IPS-20b (cell line): ENCODE data around the gene ZNF333.

Experiments
- H3K27ac ChIP-seq: one replicate; pipeline ENCODE4 v1.5.1; 2013; ENCODE audit warnings: low read length
- H3K27me3 ChIP-seq: 2 replicates; pipeline ENCODE4 v1.6.1; 2013; ENCODE audit warnings: mild to moderate bottlenecking, low read length, inconsistent platforms; ENCODE audit not compliant: insufficient read depth
- H3K36me3 ChIP-seq: 2 replicates; pipeline ENCODE4 v1.6.1; 2013; ENCODE audit warnings: low read depth, mild to moderate bottlenecking, inconsistent platforms, low read length, moderate library complexity; ENCODE audit not compliant: insufficient read depth
- H3K4me1 ChIP-seq: 2 replicates; pipeline ENCODE4 v1.6.1; 2013; ENCODE audit warnings: mild to moderate bottlenecking, control low read depth, inconsistent platforms, low read length, moderate library complexity; ENCODE audit not compliant: insufficient read depth
- H3K4me3 ChIP-seq: 2 replicates; pipeline ENCODE4 v1.5.1; 2013; ENCODE audit warnings: mild to moderate bottlenecking, low read length, inconsistent platforms
- H3K9ac ChIP-seq: 2 replicates; pipeline ENCODE4 v1.6.1; 2013; ENCODE audit warnings: low read depth, mild to moderate bottlenecking, inconsistent platforms, low read length, moderate library complexity
- H3K9me3 ChIP-seq: 2 replicates; pipeline ENCODE4 v1.6.1; 2013; ENCODE audit warnings: mild to moderate bottlenecking, low read depth, low read length, inconsistent platforms; ENCODE audit not compliant: insufficient read depth

ZNF333 gene

GRCh38 chr19:14689598-14690503 lies at the start of gene ZNF333:
Gene ZNF333 (plus strand): TSS chr19:14690048. CDS start chr19:14693492, 3,444 bp downstream.
- Histone ChIP-seq H3K4me3 (peak within 1 kb of the TSS; percentile 97), H3K27ac (no peak within 1 kb of the TSS), H3K9ac (peak within 1 kb of the TSS; percentile 83; the same call in 1 of the 2 replicates), H3K9me3 (no peaks in the 10 kb centered on the region), H3K36me3 (no peaks in the 10 kb centered on the region), H3K4me1 (no peaks in the 10 kb centered on the region; the same call in 1 of the 2 replicates), H3K27me3 (no peaks in the 10 kb centered on the region)

GRCh38 chr19:14648506-14648905 lies 41.3 kb upstream of the ZNF333 start:
- H3K36me3 ChIP-seq: no peaks in the 10 kb centered on the region
- no peaks in the 10 kb centered on the region for H3K27me3 ChIP-seq
- H3K4me1 ChIP-seq: no peaks in the 10 kb centered on the region

GRCh38 chr19:14649020-14649419 lies 40.8 kb upstream of the ZNF333 start:
- no peaks in the 10 kb centered on the region for H3K4me1 ChIP-seq
- peaks cover 3% of the 10 kb centered on the region; the same call in 1 of the 2 replicates for H3K9me3 ChIP-seq
- H3K36me3 ChIP-seq: no peaks in the 10 kb centered on the region
- no peak overlapping the region for H3K4me3 ChIP-seq
- no peak overlapping the region for H3K27ac ChIP-seq
- H3K27me3 ChIP-seq: no peaks in the 10 kb centered on the region
- no peak overlapping the region for H3K9ac ChIP-seq

More at GRCh38 chr19:14648506-14648905, 41.3 kb upstream of the ZNF333 start:
- no peak overlapping the region for H3K27ac ChIP-seq
- peaks cover 5% of the 10 kb centered on the region for H3K9me3 ChIP-seq
- H3K9ac ChIP-seq: no peak overlapping the region
- no peak overlapping the region for H3K4me3 ChIP-seq

- Histone ChIP-seq H3K27me3 (no peaks in the 10 kb centered on the region), H3K9ac (no peak overlapping the region), H3K4me1 (no peaks in the 10 kb centered on the region), H3K36me3 (no peaks in the 10 kb centered on the region), H3K27ac (no peak overlapping the region), H3K4me3 (no peak overlapping the region), H3K9me3 (peaks cover 3% of the 10 kb centered on the region; the same call in 1 of the 2 replicates)
Observed at GRCh38 chr19:14650161-14650560, 39.7 kb upstream of the ZNF333 start.

GRCh38 chr19:14654786-14655560 lies 34.9 kb upstream of the ZNF333 start:
- H3K36me3 ChIP-seq: no peaks in the 10 kb centered on the region
- no peak overlapping the region for H3K4me3 ChIP-seq
- no peak overlapping the region for H3K27ac ChIP-seq
- no peak overlapping the region for H3K9ac ChIP-seq
- no peaks in the 10 kb centered on the region for H3K4me1 ChIP-seq
- no peaks in the 10 kb centered on the region for H3K9me3 ChIP-seq
- H3K27me3 ChIP-seq: no peaks in the 10 kb centered on the region

GRCh38 chr19:14655726-14656125 lies 34.1 kb upstream of the ZNF333 start:
- Histone ChIP-seq H3K9me3 (no peaks in the 10 kb centered on the region), H3K9ac (no peak overlapping the region), H3K4me3 (no peak overlapping the region), H3K27ac (no peak overlapping the region), H3K36me3 (no peaks in the 10 kb centered on the region), H3K4me1 (no peaks in the 10 kb centered on the region), H3K27me3 (no peaks in the 10 kb centered on the region)

- Histone ChIP-seq H3K27me3 (no peaks in the 10 kb centered on the region), H3K4me1 (no peaks in the 10 kb centered on the region), H3K4me3 (no peak overlapping the region), H3K36me3 (no peaks in the 10 kb centered on the region), H3K27ac (no peak overlapping the region), H3K9me3 (no peaks in the 10 kb centered on the region), H3K9ac (no peak overlapping the region)
Observed at GRCh38 chr19:14659874-14660489, 29.9 kb upstream of the ZNF333 start.

- Histone ChIP-seq H3K4me1 (no peaks in the 10 kb centered on the region), H3K27me3 (no peaks in the 10 kb centered on the region), H3K9me3 (no peaks in the 10 kb centered on the region), H3K36me3 (no peaks in the 10 kb centered on the region), H3K27ac (no peak overlapping the region), H3K4me3 (no peak overlapping the region), H3K9ac (no peak overlapping the region)
Observed at GRCh38 chr19:14661372-14661924, 28.4 kb upstream of the ZNF333 start.

- Histone ChIP-seq H3K36me3 (no peaks in the 10 kb centered on the region), H3K9me3 (peaks cover 12% of the 10 kb centered on the region; the same call in 1 of the 2 replicates), H3K4me3 (no peak overlapping the region), H3K27me3 (no peaks in the 10 kb centered on the region; the same call in none of the 2 replicates), H3K27ac (no peak overlapping the region), H3K4me1 (no peaks in the 10 kb centered on the region), H3K9ac (no peak overlapping the region)
Observed at GRCh38 chr19:14669940-14670339, 19.9 kb upstream of the ZNF333 start.

- Histone ChIP-seq H3K4me3 (no peak overlapping the region), H3K9me3 (peaks cover 12% of the 10 kb centered on the region; the same call in 1 of the 2 replicates), H3K27ac (no peak overlapping the region), H3K9ac (no peak overlapping the region), H3K36me3 (no peaks in the 10 kb centered on the region), H3K27me3 (no peaks in the 10 kb centered on the region; the same call in none of the 2 replicates), H3K4me1 (no peaks in the 10 kb centered on the region)
Observed at GRCh38 chr19:14670408-14670807, 19.4 kb upstream of the ZNF333 start.

- H3K9ac ChIP-seq: no peak overlapping the region
- no peaks in the 10 kb centered on the region for H3K4me1 ChIP-seq
- H3K27me3 ChIP-seq: no peaks in the 10 kb centered on the region; the same call in none of the 2 replicates
- 0 out of 2 replicates have a peak, but pooled peaks cover 5% of the 10 kb centered on the region for H3K9me3 ChIP-seq
- no peaks in the 10 kb centered on the region for H3K36me3 ChIP-seq
- no peak overlapping the region for H3K27ac ChIP-seq
- H3K4me3 ChIP-seq: no peak overlapping the region
Observed at GRCh38 chr19:14672188-14672872, 17.5 kb upstream of the ZNF333 start.
